ENCODE measurements around the gene GNB1. TPM values are rescaled to one million over a fixed set of nuclear protein-coding genes. Genes with fewer than 3 reads are reported as not detected.

The GNB1 gene
- total and polyA plus RNA-seq, 7 donors, result 119 to 197 (median 157) TPM

DNA sequence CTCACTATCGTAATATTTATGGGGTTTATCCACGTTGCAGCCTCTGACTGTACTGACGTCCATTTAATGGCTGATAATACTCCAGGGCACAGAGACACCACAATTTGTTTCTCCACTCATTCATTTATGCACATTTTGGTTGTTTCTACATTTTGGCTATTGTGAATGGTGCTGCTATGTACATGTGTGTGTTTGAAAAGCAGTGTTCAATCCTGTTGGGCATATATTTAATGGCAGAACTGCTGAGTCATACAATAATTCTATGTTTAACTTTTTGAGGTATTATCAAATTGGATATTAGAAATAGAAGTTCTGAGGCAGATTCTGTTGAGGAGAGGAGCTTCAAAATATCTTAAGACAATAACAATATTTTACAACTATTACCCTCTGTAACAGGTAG is 73.7 kb downstream of the GNB1 start:
- 74 to 81% methylated on average over 3 of the region's 3 CpGs for WGBS, 2 donors
- intact Hi-C loops (cut with DNase I), result no loop called here

DNA sequence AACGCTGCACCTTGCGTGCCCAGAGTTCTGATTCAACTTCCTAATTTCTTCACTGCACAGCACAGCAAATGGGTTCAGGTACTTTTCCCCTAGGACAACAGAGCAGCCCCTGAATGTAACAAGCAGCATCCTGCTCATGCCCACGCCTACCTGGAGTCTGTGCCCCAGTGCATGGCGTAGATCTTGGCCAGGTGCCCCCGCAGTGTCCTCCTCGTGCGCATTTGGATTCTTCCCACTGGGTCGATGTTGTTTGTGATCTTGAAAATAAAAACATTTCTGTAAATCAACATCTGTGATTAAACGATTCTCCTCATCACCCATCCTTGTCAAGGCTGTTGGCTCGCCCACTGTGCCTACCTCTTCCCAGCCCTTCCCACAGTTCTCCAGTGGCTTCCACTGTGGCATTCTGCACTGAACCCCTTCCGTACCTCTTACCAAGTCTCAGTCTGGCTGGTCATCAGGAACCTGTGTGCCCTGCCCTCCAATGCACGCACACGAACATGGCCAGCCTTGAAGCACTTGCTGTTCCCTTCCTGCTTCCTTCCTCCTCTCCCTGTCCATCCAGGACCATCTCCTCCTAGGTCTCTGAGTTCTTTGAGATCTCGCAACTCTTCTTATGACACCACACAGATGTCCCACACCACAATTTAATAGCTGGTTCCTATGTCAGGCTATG is 75.1 kb downstream of the GNB1 start:
- no peaks in the 10 kb centered on the region for H3K4me1 ChIP-seq
- no peak overlapping the region for H3K4me3 ChIP-seq
- H3K36me3 ChIP-seq, result peaks cover 23 to 70% (median 40%) of the 10 kb centered on the region in 4 donors
- no peaks in the 10 kb centered on the region for H3K27me3 ChIP-seq
- intact Hi-C loops (cut with DNase I), result no loop called here
- no peak for DNase-seq
- 94 to 95% methylated on average over 14 of the region's 14 CpGs for WGBS, 2 donors
- TF ChIP-seq POLR2AphosphoS5 (IDR thresholded peaks at IDR 0.05) (no peak), EP300 (IDR thresholded peaks at IDR 0.05) (no peak), POLR2A (IDR thresholded peaks at IDR 0.05) (no peak)
- TF ChIP-seq, protein P1, sequence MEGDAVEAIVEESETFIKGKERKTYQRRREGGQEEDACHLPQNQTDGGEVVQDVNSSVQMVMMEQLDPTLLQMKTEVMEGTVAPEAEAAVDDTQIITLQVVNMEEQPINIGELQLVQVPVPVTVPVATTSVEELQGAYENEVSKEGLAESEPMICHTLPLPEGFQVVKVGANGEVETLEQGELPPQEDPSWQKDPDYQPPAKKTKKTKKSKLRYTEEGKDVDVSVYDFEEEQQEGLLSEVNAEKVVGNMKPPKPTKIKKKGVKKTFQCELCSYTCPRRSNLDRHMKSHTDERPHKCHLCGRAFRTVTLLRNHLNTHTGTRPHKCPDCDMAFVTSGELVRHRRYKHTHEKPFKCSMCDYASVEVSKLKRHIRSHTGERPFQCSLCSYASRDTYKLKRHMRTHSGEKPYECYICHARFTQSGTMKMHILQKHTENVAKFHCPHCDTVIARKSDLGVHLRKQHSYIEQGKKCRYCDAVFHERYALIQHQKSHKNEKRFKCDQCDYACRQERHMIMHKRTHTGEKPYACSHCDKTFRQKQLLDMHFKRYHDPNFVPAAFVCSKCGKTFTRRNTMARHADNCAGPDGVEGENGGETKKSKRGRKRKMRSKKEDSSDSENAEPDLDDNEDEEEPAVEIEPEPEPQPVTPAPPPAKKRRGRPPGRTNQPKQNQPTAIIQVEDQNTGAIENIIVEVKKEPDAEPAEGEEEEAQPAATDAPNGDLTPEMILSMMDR (IDR thresholded peaks at IDR 0.05), result no peak
- H3K9me3 ChIP-seq, result no peaks in the 10 kb centered on the region
- H3K27ac ChIP-seq, result no peak overlapping the region

More for the DNA sequence above, 73.7 kb downstream of the GNB1 start:
- Histone ChIP-seq H3K36me3 (peaks cover 23 to 58% (median 33%) of the 10 kb centered on the region in 4 donors), H3K27ac (no peak overlapping the region), H3K9me3 (no peaks in the 10 kb centered on the region), H3K27me3 (no peaks in the 10 kb centered on the region), H3K4me1 (no peaks in the 10 kb centered on the region), H3K4me3 (no peak overlapping the region)
- no peak for DNase-seq
- no peak for TF ChIP-seq POLR2A (IDR thresholded peaks at IDR 0.05)
- TF ChIP-seq, protein P1 (IDR thresholded peaks at IDR 0.05), result no peak
- TF ChIP-seq POLR2AphosphoS5 (IDR thresholded peaks at IDR 0.05), result no peak

DNA sequence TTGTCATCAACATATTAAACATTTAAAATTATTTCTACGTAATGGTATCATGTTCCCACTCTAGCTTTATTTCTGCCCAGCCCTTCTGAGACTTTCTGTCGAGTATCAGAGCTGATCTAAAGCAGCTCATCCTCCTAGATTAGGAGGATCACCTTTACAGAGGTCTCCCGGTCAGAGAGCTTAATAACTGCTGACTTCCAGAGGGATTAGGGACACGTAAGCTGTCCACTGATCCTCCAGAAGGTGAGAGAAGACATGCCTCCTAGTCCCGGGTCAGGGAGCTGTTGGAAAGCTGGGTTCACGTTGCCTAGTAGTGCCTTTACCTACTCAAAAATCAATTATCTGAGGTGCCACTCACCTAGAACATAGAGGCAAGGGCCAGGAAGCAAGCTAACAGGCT is 81.4 kb downstream of the GNB1 start:
- intact Hi-C loops (cut with DNase I), result no loop called here
- Histone ChIP-seq H3K36me3 (peaks cover 12 to 80% (median 35%) of the 10 kb centered on the region in 4 donors), H3K4me1 (no peaks in the 10 kb centered on the region), H3K9me3 (no peaks in the 10 kb centered on the region), H3K27me3 (no peaks in the 10 kb centered on the region), H3K27ac (no peak overlapping the region), H3K4me3 (no peak overlapping the region)
- no peak for TF ChIP-seq EP300 (IDR thresholded peaks at IDR 0.05)
- TF ChIP-seq, protein P1 (IDR thresholded peaks at IDR 0.05), result no peak
- no peak for TF ChIP-seq POLR2AphosphoS5 (IDR thresholded peaks at IDR 0.05)
- TF ChIP-seq POLR2A (IDR thresholded peaks at IDR 0.05), result no peak
- 93 to 95% methylated on average over 6 of the region's 6 CpGs for WGBS, 2 donors
- DNase-seq, result no peak

DNA sequence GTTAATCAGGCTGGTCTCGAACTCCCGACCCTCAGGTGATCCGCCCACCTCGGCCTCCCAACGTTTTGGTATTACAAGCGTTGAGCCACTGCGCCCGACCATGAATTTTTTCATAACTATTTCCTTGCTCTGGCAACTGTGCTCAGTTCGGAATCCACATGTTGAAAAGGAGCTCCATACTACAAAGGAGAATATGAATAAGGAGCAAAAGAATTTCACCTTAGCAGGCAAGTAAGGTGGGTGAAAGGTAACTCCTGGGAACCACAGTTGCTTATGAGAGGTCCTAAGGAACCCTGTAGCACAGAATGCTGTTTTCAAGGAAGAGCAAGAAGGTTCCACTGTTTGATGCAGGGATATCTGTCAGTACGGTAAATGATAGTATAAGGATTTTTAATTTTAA is 82.7 kb downstream of the GNB1 start:
- H3K36me3 ChIP-seq, result peaks cover 8 to 80% (median 34%) of the 10 kb centered on the region in 4 donors

More for the DNA sequence above, 82.7 kb downstream of the GNB1 start:
- Histone ChIP-seq H3K4me3 (no peak overlapping the region), H3K4me1 (no peaks in the 10 kb centered on the region), H3K9me3 (no peaks in the 10 kb centered on the region), H3K27ac (no peak overlapping the region), H3K27me3 (no peaks in the 10 kb centered on the region)
- WGBS, 2 donors, result 96% methylated on average over 10 of the region's 10 CpGs
- TF ChIP-seq, protein P1 (IDR thresholded peaks at IDR 0.05), result no peak
- TF ChIP-seq POLR2A (IDR thresholded peaks at IDR 0.05), result no peak
- TF ChIP-seq EP300 (IDR thresholded peaks at IDR 0.05), result no peak
- no peak for TF ChIP-seq POLR2AphosphoS5 (IDR thresholded peaks at IDR 0.05)
- intact Hi-C loops (cut with DNase I), result no loop called here
- DNase-seq, result no peak

Data from sigmoid colon (tissue), 7 donors.